Measurements from ENCODE around the gene ESRRA.
"Not testable (repeated sequence)": the region's sequence is repeated elsewhere in the genome, so short reads cannot be mapped to it uniquely, and the experiment has no call there.

Gene ESRRA

DNA sequence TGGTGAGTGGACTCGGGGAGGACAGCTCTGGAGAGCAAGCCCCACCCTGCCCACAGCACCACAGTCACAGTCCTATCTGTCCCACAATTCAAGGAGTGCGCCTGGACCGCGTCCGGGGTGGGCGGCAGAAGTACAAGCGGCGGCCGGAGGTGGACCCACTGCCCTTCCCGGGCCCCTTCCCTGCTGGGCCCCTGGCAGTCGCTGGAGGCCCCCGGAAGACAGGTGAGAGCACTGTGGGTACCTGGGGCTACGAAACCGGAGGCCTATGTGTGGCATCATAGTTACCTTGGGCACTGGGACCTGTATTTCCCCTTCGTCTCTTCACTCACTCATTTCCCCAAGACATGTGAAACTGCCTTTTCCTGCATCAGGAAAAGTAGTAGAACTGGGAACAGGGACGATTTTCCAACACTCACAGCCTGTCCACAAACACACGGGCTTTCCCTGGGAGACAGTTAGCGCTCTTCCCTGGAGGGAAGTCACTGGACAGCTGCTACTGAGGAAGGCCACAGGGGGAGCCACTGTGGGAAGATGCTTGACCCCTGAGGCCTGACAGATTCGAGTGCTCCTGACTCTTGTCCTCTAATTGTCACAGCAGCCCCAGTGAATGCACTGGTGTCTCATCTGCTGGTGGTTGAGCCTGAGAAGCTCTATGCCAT, 9.0 kb downstream of the ESRRA start:
- DNase-seq: no peak

DNA sequence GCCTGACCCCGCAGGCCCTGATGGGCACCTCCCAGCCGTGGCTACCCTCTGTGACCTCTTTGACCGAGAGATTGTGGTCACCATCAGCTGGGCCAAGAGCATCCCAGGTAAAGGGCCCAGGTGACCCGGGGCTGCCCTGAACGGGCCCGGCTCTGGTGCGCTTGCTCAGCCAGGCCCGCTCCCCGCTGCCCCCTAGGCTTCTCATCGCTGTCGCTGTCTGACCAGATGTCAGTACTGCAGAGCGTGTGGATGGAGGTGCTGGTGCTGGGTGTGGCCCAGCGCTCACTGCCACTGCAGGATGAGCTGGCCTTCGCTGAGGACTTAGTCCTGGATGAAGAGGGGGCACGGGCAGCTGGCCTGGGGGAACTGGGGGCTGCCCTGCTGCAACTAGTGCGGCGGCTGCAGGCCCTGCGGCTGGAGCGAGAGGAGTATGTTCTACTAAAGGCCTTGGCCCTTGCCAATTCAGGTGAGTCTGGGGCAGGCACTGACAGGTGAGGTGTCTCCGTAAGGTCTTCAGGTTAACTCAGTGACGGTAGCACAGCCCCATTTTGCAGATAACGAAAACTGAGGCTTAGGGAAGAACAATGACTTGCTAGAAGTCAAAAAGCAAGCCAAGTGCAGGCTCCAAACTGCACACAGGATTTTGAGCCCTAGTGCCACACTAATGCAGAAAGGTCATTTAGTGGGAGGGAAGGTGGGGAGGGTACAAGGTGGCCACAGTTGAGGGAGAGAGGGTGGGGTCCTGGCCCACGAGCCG, 9.7 kb downstream of the ESRRA start:
- DNase-seq: no peak

DNA sequence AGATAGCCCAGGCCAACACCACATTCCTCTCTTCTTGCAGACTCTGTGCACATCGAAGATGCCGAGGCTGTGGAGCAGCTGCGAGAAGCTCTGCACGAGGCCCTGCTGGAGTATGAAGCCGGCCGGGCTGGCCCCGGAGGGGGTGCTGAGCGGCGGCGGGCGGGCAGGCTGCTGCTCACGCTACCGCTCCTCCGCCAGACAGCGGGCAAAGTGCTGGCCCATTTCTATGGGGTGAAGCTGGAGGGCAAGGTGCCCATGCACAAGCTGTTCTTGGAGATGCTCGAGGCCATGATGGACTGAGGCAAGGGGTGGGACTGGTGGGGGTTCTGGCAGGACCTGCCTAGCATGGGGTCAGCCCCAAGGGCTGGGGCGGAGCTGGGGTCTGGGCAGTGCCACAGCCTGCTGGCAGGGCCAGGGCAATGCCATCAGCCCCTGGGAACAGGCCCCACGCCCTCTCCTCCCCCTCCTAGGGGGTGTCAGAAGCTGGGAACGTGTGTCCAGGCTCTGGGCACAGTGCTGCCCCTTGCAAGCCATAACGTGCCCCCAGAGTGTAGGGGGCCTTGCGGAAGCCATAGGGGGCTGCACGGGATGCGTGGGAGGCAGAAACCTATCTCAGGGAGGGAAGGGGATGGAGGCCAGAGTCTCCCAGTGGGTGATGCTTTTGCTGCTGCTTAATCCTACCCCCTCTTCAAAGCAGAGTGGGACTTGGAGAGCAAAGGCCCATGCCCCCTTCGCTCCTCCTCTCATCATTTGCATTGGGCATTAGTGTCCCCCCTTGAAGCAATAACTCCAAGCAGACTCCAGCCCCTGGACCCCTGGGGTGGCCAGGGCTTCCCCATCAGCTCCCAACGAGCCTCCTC, 10.6 kb downstream of the ESRRA start:
- DNase-seq: not testable (repeated sequence)

DNA sequence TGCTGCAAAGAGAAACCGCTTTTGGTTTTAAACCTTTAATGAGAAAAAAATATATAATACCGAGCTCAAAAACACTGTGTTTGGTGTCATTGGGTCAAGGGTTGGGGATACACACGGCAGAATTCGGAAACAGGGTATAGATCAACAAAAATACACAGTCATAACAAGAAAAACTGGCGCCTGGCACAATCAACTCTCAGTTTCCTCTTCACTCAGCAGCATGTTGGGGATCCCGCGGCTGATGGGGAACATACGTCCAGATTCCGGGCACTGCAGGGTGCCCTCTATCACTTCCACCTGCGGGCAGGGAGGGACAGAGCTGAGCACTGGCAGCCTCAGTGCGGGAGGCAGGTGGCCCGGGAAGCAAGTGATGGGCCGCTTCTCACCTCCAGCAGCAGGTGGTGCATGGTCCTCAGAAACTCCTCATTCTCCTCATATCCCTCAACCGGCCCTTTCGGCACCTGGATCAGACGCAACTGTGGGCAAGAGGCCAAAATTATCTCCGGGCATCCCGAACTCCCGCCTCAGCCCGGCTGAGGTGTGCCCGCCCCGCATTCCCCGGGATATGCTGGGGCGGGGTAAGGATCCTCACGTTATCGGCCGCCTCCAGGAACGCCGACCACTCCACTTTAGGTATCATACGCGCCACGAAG, 11.5 kb downstream of the ESRRA start:
- DNase-seq: no peak

DNA sequence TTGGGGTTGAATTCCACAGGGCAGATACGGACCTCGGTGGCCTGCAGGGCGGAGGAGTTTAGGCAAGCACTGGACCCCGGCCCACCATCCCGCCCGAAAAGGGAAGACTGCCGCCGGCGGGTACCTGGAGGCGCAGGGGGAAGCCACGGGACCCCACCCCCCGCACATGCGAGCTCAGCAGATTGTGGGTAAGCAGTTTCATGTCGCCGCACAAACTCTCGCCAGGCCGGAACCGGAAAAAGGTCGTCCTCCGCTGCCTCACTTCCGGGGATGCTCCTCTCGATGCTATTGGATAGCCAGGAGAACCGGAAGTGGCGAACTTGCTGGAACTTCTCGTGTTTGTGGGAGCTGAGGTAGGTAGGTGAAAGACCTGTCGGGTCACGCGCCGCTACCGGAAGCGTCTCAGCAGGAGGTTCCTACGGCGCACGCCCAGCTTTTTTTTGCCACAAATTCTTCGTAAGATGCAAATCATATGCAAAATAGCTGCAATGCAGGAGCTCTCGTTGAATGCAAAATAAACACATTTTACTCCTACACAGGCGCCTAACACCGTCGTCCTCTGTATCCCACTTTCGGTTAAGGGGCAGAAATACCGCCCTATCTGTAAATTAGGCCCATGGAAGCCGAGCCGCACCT, 12.1 kb downstream of the ESRRA start, which contains the start of gene TRMT112:
Gene TRMT112 (minus strand): TSS at position 235 of the 636 bp plus-strand sequence. CDS start 33 bp downstream, at position 202.
- DNase-seq: peak; percentile 90 to 97

DNA sequence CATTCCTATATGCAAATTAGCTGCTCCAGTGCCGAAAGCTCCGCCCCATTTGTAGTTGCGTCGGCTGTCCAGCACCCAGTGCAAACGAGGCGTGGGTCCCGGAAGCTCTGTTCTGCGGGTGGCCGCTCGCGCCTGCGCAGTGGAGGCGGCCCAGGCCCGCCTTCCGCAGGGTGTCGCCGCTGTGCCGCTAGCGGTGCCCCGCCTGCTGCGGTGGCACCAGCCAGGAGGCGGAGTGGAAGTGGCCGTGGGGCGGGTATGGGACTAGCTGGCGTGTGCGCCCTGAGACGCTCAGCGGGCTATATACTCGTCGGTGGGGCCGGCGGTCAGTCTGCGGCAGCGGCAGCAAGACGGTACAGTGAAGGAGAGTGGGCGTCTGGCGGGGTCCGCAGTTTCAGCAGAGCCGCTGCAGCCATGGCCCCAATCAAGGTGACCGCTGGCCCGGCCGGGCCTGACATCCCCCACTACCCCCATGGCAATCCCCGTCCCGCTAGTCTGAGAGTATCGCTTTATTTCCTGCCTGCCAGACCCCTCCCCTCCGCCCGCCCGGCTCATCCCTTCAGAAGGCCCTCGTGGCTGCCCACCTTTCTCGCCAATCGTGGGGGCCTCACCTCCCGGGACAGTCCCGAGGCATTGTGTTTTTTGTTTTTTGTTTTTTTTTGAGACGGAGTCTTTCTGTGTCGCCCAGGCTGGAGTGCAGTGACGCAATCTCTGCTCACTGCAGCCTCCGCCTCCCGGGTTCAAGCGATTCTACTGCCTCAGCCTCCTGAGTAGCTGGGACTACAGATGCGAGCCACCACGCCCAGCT, 12.8 kb downstream of the ESRRA start, which contains the start of gene PRDX5:
Gene PRDX5 (plus strand): TSS at position 161 of the 805 bp plus-strand sequence. CDS start 95 bp downstream, at position 256.
- peak; percentile 97 for DNase-seq

DNA sequence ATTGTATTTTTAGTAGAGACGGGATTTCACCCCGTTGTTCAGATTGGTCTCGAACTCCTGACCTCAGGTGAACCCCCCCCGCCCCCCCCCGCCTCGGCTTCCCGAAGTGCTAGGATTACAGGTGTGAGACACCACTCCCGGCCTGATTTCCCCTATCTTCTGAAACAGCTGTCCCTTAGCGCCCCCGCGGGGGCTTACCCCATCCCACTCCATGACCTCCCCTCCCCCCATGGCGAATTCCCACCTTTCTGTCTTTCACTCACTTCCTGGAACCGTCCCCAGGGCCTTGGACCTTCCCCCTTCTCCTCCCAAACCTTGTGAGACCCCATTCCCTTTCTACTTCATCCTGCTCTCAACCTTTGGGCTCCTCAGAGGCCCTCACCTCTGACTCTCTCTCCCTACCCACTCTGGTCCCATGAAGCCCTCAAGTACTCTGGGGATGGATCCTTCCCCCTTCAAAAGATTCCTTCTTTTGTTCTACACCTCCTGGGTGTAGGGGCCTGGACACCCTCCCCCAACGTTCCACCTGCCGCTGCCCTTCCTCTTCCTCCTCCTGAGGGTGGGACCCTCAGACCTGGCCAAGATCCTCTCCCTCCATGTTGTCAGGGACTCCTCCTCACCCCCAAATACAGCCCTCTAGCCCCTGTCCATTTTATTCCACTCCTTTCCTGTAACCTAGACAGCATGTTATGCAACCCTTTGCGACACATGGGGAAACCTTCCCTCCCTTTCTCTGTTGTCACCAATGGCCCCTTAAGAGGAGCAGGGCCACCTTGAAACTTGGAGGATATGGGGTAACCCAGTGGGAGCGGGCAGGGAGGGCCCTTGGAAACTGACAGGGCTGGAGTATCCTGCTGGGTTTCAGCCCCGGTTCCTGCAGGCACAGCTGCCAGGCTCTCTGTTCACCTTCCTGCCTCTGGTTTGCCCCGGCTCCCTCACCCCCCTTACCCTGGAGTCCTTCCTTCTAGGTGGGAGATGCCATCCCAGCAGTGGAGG, 13.7 kb downstream of the ESRRA start:
- DNase-seq: peak in 1 of 2 donors; percentile 41

DNA sequence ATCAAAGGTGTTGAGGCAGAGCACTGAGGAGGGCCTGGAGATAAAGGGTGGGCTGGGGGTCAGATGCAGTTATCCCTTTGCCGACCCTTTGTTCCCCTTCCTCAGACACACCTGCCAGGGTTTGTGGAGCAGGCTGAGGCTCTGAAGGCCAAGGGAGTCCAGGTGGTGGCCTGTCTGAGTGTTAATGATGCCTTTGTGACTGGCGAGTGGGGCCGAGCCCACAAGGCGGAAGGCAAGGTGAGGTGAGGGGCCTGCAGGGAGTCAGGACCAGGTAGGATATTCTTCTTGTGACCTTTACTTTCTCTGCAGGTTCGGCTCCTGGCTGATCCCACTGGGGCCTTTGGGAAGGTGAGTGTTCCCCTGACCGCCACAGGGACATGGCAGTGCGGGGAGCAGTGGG, 15.2 kb downstream of the ESRRA start:
- DNase-seq: no peak

DNA sequence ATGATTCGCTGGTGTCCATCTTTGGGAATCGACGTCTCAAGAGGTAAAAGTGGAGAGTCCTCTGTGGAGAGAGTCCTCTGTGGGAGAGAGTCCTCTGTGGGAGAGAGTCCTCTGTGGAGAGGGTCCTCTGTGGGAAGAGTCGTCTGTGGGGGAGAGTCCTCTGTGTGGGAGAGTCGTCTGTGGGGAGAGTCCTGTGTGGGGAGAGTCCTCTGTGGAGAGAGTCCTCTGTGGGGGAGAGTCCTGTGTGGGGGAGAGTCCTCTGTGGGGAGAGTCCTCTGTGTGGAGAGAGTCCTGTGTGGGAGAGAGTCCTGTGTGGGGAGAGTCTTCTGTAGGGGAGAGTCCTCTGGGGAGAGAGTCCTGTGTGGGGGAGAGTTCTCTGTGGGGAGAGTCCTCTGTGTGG, 15.7 kb downstream of the ESRRA start:
- no peak for DNase-seq

DNA sequence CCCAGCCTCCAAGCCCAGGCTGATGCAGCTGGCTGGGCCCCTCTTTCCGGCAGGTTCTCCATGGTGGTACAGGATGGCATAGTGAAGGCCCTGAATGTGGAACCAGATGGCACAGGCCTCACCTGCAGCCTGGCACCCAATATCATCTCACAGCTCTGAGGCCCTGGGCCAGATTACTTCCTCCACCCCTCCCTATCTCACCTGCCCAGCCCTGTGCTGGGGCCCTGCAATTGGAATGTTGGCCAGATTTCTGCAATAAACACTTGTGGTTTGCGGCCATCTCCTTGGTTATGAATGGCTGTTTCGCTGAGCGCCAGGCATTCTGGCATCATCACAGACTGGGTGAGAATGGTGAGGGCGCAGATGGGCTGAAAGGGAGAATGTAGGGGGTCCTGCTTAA, 16.2 kb downstream of the ESRRA start:
- no peak for DNase-seq

DNA sequence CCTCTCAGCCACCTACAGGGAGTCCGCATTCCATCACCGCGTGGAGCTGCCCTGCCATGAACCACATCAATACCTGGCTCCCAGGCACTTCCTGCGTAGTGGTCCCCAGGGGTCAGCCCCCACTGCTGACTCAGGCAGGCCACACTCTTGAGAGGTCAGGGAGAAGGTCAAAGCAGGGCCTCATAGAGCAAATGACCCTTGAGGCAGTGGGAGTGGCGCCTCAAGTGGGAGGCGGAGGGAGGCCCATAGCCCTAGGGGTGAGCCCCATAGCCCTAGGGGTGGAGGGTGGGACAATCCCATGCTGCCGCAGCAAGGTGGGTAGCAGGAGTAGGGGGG, 17.6 kb downstream of the ESRRA start:
- DNase-seq: no peak

DNA sequence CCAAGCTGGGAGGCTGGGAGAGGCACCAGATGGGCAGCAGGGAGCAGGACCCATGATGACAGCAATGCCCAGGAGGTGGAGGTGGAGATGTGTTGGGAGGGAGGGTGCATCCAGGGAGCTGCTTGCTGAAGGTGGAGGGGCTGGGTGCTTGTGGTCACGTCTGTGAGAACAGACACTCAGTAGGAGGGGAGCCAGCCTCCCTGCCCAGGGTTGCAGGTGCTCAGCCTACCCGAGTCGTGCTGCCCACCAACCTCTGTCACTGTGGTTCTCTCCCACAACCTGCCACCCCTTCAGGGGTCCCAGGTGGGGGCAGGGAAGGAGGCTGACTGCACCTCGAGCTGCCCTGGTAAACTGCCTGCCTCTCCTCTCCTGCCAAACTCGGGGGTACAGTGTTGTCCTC, 18.0 kb downstream of the ESRRA start:
- DNase-seq: no peak

DNA sequence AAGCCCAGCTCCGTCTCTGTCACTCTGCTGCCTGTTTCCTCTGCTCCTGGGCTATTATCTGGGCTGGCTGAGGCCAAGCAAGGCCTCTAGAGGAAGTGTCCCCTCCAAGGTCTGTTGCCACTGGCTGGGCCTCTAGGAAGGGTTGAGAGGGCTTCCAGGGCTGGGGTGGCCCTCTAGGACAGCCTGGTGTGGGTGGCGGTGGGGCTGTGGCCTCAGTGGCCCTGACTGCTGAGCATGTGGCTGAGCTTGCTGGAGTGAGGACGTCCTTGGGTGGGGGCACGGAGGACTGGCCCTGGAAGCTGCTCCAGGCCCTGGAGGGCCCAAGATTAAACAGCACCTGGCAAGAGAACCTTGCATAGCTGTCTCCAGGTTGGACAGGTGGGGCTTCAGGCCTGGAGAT, 18.7 kb downstream of the ESRRA start:
- DNase-seq: not testable (repeated sequence)

DNA sequence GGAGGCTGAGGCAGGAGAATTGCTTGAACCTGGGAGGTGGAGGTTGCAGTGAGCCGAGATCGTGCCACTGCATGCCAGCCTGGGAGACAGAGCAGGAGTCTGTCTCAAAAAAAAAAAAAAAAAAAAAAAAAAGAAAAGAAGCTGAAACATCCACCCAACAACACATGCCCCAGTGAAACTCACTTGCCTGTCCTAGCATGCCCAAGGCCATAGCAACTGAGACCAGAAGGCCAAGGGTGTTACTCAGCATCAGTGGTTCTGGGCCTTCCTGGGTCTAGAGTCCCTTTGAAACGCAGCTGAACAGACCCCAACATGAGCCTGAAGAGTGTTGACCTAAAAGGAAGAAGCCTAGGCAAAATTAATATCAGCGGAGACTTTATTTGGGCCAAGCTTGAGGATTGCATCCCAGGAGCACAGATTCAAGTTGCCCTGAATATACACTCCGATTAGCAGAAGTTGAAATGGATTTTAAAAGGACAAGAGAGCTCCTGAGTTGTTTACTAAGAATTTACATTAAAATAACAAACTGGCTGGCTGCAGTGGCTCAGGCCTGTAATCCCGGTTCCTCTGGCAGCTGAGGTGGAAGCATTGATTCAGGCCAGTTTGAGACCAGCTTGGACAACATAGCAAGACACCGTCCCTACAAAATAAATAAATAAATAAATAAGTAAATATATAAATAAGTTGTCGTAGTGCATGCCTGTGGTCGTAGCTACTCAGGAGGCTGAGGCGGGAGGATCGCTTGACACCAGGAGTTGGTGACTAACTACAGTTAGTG, 19.6 kb downstream of the ESRRA start:
- no peak for DNase-seq

DNA sequence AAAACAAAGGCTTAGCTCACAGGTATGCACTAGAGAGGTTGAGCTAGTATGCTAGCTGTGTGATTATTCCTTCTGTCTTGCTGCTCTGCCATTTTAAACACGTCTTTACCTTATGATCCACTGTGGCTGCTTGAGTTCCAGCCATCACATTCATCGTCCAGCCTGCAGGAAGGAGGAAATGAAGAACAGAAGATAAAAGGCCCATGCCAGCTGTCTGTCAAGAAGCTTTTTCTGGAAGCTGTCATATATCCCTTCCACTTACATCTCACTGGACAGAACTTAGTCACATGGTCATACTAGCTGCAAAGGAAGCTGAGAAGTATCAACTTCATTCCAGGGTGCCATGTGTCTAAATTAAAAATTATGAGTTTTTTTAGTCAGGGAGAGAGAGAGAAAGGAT, 22.1 kb downstream of the ESRRA start:
- DNase-seq: no peak

DNA sequence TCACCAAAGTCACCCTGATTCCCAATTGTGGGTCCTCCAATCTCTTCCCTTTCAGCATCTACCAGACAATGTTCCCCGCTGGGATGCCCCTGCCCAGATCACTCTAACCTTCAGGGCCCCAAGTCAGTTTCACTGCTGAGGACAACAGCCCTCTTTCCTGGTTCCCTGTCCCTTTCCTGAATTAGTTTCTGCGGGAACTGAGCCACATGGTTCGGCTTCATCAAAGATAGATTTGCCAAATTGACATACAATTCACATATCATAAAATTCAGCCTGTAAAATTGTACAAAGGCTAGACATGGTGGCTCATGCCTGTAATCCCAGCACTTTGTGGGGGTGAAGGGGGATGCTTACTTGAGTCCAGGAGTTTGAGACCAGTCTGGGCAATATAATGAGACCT, 22.7 kb downstream of the ESRRA start:
- no peak for DNase-seq

DNA sequence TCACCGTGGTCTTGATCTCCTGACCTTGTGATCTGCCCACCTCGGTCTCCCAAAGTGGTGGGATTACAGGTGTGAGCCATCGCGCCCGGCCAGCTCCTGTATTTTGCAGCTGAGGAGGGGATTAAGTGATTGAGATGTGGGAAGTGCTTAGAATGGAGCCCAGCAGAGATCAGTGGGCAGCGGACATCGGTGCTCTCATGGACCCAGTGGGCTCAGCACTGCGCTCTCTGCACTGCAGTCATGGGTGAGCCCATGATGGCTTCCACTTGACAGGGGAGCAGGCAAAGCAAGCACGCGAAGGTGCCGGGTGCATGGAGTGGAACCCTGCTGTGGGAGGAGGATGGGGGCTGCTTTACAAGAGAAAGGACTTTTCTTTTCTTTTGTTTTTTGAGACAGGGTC, 25.6 kb downstream of the ESRRA start:
- no peak for DNase-seq

DNA sequence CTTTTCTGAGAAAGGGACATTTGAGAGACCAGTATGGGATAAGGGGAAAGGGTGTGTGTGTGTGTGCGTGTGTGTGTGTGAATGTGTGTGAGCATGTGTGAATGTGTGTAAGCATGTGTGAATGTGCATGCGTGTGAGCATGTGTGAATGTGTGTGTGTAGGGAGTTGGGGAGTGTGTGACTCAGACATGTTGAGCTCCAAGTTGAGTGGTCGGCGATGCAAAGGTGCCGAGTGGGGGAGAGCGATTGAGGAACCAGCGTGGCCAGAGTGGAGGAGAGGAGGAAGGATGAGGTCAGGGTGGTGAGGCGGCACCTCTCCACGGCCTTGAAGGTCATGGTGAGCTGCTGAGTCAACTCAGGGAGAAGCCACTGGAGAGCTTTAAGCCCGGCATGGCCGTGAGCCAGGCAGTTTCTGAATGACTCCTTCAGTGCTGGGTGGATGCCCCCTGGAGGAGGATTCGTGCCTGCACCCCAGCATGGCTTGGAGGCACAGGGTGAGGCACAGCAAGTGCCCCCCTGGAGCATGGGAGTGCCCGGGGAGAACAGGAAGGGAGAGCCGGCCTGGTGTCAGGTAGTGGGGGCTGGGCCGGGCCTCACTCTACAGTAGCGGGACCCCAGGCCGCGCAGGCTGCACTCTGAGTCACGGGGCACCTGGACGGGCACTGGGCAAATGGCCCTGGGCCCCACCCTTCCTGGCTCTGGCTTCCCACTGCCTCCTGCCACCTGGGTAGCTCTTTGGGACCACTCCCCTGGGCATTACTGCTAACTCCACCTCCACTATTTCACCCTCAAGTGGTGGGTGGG, 26.4 kb downstream of the ESRRA start:
- peak; percentile 84 to 85 for DNase-seq

DNA sequence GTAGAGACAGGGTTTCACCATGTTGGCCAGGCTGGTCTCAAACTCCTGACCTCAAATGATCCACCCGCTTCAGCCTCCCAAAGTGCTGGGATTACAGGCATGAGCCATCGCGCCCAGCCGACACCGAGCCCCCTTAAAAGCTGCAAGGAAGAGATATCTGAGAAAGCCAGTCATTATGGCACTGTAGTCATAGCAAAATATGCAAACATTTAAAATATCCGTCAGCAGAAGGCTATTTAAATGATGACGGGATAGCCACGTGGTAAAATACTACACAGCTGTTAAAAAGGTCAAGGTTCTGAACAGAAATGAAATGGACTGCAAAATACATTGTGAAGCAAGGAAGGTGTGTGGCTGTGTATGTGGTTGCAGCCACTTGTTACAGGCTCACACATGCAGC, 28.2 kb downstream of the ESRRA start:
- no peak for DNase-seq

All from inflammatory macrophage treated with lipopolysaccharide for 1 hour (primary cell).